Aorta (tissue), 5 donors: ENCODE data around the gene KIF6. TPM values are rescaled to one million over a fixed set of nuclear protein-coding genes. Genes with fewer than 3 reads are reported as not detected.
"Not testable (repeated sequence)": the region's sequence is repeated elsewhere in the genome, so short reads cannot be mapped to it uniquely, and the experiment has no call there.

ENCODE experiments used
- ATAC-seq: fragments of 200-7000 bp; cut with Tn5 transposase; one replicate; pipeline ENCODE4 v1.9.1; 2022; ENCODE audit warnings: moderate library complexity; ENCODE audit not compliant: low FRiP score
- DNase-seq, 2 donors: peaks; one replicate each; pipeline ENCODE4 v3.0.0-alpha.2; 2020
- H3K27ac ChIP-seq, 2 donors: one replicate each; pipeline ENCODE4 v1.5.1; 2013; ENCODE audit warnings: low read length in 2 of 2, mild to moderate bottlenecking in 2 of 2, moderate library complexity in 2 of 2, control low read depth in 1 of 2, inconsistent platforms in 1 of 2, low read depth in 1 of 2
- H3K27me3 ChIP-seq, 2 donors: one replicate each; pipeline ENCODE4 v1.6.1; 2013; ENCODE audit warnings: control low read depth in 1 of 2, low read length in 1 of 2, mild to moderate bottlenecking in 1 of 2, moderate library complexity in 1 of 2; ENCODE audit not compliant: insufficient read depth in 2 of 2, control insufficient read depth in 1 of 2
- H3K36me3 ChIP-seq, 2 donors: one replicate each; pipeline ENCODE4 v1.6.1; 2013; ENCODE audit warnings: control low read depth in 1 of 2, low read length in 1 of 2, mild to moderate bottlenecking in 1 of 2; ENCODE audit not compliant: insufficient read depth in 2 of 2, control insufficient read depth in 1 of 2
- H3K4me1 ChIP-seq, 2 donors: one replicate each; pipeline ENCODE4 v1.6.1; 2013; ENCODE audit warnings: low read length in 2 of 2, control low read depth in 1 of 2, mild to moderate bottlenecking in 1 of 2, moderate library complexity in 1 of 2; ENCODE audit not compliant: insufficient read depth in 2 of 2, control insufficient read depth in 1 of 2
- H3K4me3 ChIP-seq, 2 donors: one replicate each; pipeline ENCODE4 v1.5.1; 2013; ENCODE audit warnings: low read length in 2 of 2, control low read depth in 1 of 2, mild to moderate bottlenecking in 1 of 2
- H3K9me3 ChIP-seq: one replicate; pipeline ENCODE4 v1.6.1; 2013; ENCODE audit warnings: mild to moderate bottlenecking, low read length; ENCODE audit not compliant: control insufficient read depth
- WGBS, 2 donors: extraction: QIAGEN DNeasy Blood & Tissue Kit; methylation state at CpG; one replicate each; pipeline ENCODE4 v1.1.7; 2013; 5-methylcytosine and 5-hydroxymethylcytosine counted together
- intact Hi-C, 2 donors: fragments of 100-400 bp; cut with DNase I; formaldehyde crosslinking; loops; one replicate each; pipeline versions ENCODE4 v1.14.2 to v1.15.0; 2022
- polyA plus RNA-seq, 2 donors: library from polyadenylated mRNA; stranded (reverse); fragments of 200-250 nt; gene quantifications; one replicate each; pipeline ENCODE4 v1.2.3, GENCODE V29; 2013
- total RNA-seq, 2 donors: library from RNA; stranded (reverse); fragmentation: NEBNext Ultra II Directional; extraction: Animal tissue kit (Norgen Biotek cat#: 25700); gene quantifications; one replicate each; pipeline ENCODE4 v1.2.1, GENCODE V29; 2021
- donor health status: healthy with polysubstance abuse.
- donor health status: Bipolar disorder and iron deficiency.
- donor health status: DM: no; HTN: no; CAD: no.
- donor health status: DM: no; HTN: no; CAD: no.
- donor health status: DM: yes; HTN: yes; CAD: no.

The KIF6 gene
- total and polyA plus RNA-seq, 4 donors, result 0.39 to 0.63 (median 0.42) TPM; not detected in 1

- H3K27me3 ChIP-seq, result no peaks in the 10 kb centered on the region
- no peaks in the 10 kb centered on the region for H3K9me3 ChIP-seq
- H3K27ac ChIP-seq, result no peak overlapping the region
- intact Hi-C loops, result loop anchor here in 1 of 2 donors (10.0 kb wide), 1 partner anchor 319 kb away; no protein-coding TSS in a partner anchor
- WGBS, 2 donors, result 56 to 65% methylated on average over 5 of the region's 5 CpGs
- H3K4me3 ChIP-seq, result no peak overlapping the region
- DNase-seq (no peak), ATAC-seq (no peak)
- H3K4me1 ChIP-seq, result no peaks in the 10 kb centered on the region
- no peaks in the 10 kb centered on the region for H3K36me3 ChIP-seq
These were observed 431.1 kb downstream of the KIF6 start for GRCh38 chr6:39294133-39294532.

- DNase-seq (no peak), ATAC-seq (no peak)
- intact Hi-C loops, result loop anchor here in 1 of 2 donors (10.0 kb wide), 1 partner anchor 318 kb away; no protein-coding TSS in a partner anchor
- Histone ChIP-seq H3K9me3 (no peaks in the 10 kb centered on the region), H3K27ac (no peak overlapping the region), H3K4me3 (no peak overlapping the region), H3K36me3 (no peaks in the 10 kb centered on the region), H3K4me1 (no peaks in the 10 kb centered on the region), H3K27me3 (no peaks in the 10 kb centered on the region)
- WGBS, 2 donors, result 94 to 95% methylated on average over 6 of the region's 6 CpGs
These were observed 432.6 kb downstream of the KIF6 start for GRCh38 chr6:39292637-39293036.

- H3K4me3 ChIP-seq, result no peak overlapping the region
- no peaks in the 10 kb centered on the region for H3K27me3 ChIP-seq
- no peaks in the 10 kb centered on the region for H3K36me3 ChIP-seq
- no peak for ATAC-seq
- WGBS, 2 donors, result 81 to 84% methylated on average over 2 of the region's 2 CpGs
- no peak for DNase-seq
- H3K4me1 ChIP-seq, result no peaks in the 10 kb centered on the region
- intact Hi-C loops, result no loop called here
- H3K9me3 ChIP-seq, result no peaks in the 10 kb centered on the region
- H3K27ac ChIP-seq, result no peak overlapping the region
These were observed 435.7 kb downstream of the KIF6 start for GRCh38 chr6:39289490-39289889.

GRCh38 chr6:39287601-39288000, 437.6 kb downstream of the KIF6 start:
- H3K9me3 ChIP-seq, result no peaks in the 10 kb centered on the region
- WGBS, 2 donors, result 95 to 96% methylated on average over 3 of the region's 3 CpGs
- H3K4me1 ChIP-seq, result no peaks in the 10 kb centered on the region
- no peak for DNase-seq
- H3K4me3 ChIP-seq, result no peak overlapping the region
- H3K27ac ChIP-seq, result no peak overlapping the region
- ATAC-seq, result no peak
- H3K36me3 ChIP-seq, result no peaks in the 10 kb centered on the region
- intact Hi-C loops, result no loop called here
- no peaks in the 10 kb centered on the region for H3K27me3 ChIP-seq

- H3K27ac ChIP-seq, H3K36me3 ChIP-seq, ATAC-seq, H3K4me3 ChIP-seq, H3K9me3 ChIP-seq, intact Hi-C loops, H3K4me1 ChIP-seq, H3K27me3 ChIP-seq: not testable (repeated sequence)
- peak in 1 of 2 donors; percentile 4 for DNase-seq
- WGBS, 2 donors, result 68 to 87% methylated on average over 4 to 10 of the region's 10 CpGs
These were observed 438.6 kb downstream of the KIF6 start for GRCh38 chr6:39286596-39286995.

- WGBS, 2 donors, result 42 to 57% methylated on average over 2 of the region's 2 CpGs
- H3K27ac ChIP-seq, result no peak overlapping the region
These were observed 442.4 kb downstream of the KIF6 start for GRCh38 chr6:39282774-39283173.

GRCh38 chr6:39281312-39281980, 443.8 kb downstream of the KIF6 start:
- 63 to 76% methylated on average over 11 of the region's 11 CpGs for WGBS, 2 donors
- no peak for ATAC-seq
- Histone ChIP-seq H3K27ac (no peak overlapping the region), H3K36me3 (no peaks in the 10 kb centered on the region), H3K9me3 (no peaks in the 10 kb centered on the region), H3K4me3 (no peak overlapping the region), H3K4me1 (no peaks in the 10 kb centered on the region), H3K27me3 (no peaks in the 10 kb centered on the region)
- DNase-seq, result peak in 1 of 2 donors; percentile 33
- intact Hi-C loops, result no loop called here

More at GRCh38 chr6:39282774-39283173, 442.4 kb downstream of the KIF6 start:
- Histone ChIP-seq H3K4me3 (no peak overlapping the region), H3K9me3 (no peaks in the 10 kb centered on the region), H3K4me1 (no peaks in the 10 kb centered on the region), H3K36me3 (no peaks in the 10 kb centered on the region), H3K27me3 (no peaks in the 10 kb centered on the region)
- DNase-seq (no peak), ATAC-seq (no peak)
- intact Hi-C loops, result no loop called here

GRCh38 chr6:39280247-39280731, 444.9 kb downstream of the KIF6 start:
- Histone ChIP-seq H3K9me3 (no peaks in the 10 kb centered on the region), H3K36me3 (no peaks in the 10 kb centered on the region), H3K27ac (no peak overlapping the region), H3K4me1 (no peaks in the 10 kb centered on the region), H3K27me3 (no peaks in the 10 kb centered on the region), H3K4me3 (no peak overlapping the region)
- peak; percentile 58 for ATAC-seq
- intact Hi-C loops, result no loop called here
- 39 to 40% methylated on average over 8 of the region's 8 CpGs for WGBS, 2 donors
- DNase-seq, result no peak
